Stimulated activated CD8-positive, alpha-beta memory T cell treated with anti-CD3 and anti-CD28 coated beads, Interleukin-4, amount 100 ng/mL, for 24 hours (primary cell): ENCODE results near the gene PGLYRP2.

ENCODE experiments used
- DNase-seq: peaks from one replicate; pipeline ENCODE4 v3.0.0-alpha.2; 2020; ENCODE audit warnings: low read depth

The PGLYRP2 gene

GRCh38 chr19:15439821-15440641, 39.3 kb downstream of the PGLYRP2 start:
- DNase-seq: no peak

DNA sequence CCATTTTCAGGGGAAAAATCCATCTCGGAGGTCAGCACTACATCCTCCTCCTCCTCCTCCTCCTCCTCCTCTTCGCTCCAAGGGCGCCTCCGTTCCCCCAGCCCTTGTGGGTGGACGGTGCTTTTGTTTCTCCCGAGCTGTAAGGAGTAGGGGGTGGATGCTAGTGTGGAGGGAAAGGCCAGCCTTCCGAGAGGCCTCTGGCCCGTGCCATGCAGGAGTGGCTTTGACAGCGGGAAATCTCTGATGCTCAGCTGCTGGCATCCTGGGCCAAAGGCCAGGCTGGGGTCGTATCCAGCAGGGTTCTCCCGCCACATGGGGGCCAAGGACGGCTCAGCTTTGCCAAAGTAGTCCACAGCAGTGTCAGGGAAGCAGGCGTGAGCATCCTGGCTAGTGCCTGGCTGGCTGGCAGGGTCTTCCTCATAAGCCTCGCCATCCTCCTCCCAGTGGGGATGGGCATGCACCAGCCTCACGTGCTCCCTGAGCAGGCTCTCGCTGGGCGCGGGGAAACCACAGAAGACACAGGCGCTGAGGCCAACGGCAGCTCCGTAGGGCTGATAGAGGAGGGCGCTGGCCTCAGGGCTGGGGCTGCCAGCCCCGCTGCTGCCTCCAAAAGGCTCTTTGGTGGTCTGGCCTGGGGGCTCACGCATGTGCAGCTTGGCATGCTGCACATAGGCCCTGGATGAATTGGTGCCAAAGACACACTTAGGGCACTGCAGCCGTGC, 40.1 kb downstream of the PGLYRP2 start:
- DNase-seq: no peak

GRCh38 chr19:15438577-15438976, 40.7 kb downstream of the PGLYRP2 start:
- DNase-seq: no peak

DNA sequence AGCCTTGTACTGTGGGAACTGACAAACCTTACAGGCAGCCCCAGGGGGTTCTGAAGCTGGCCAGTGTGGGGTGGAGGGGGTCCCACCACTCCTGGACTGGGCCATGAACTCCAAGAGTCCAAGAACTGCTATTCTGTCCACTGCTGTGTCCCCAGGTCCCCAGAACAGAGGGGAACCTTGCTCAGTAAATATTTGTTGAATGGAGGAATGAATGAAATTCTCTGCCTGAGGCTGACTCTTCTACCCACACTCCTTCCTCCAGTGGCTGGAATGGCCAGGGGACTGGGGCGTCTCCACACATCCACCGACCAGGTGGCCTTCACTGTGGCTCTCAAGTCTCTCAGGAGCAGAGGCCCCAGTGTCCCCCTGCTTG, 41.2 kb downstream of the PGLYRP2 start:
- no peak for DNase-seq

GRCh38 chr19:15437355-15438123, 41.8 kb downstream of the PGLYRP2 start:
- no peak for DNase-seq

GRCh38 chr19:15436826-15437110, 42.5 kb downstream of the PGLYRP2 start:
- no peak for DNase-seq

DNA sequence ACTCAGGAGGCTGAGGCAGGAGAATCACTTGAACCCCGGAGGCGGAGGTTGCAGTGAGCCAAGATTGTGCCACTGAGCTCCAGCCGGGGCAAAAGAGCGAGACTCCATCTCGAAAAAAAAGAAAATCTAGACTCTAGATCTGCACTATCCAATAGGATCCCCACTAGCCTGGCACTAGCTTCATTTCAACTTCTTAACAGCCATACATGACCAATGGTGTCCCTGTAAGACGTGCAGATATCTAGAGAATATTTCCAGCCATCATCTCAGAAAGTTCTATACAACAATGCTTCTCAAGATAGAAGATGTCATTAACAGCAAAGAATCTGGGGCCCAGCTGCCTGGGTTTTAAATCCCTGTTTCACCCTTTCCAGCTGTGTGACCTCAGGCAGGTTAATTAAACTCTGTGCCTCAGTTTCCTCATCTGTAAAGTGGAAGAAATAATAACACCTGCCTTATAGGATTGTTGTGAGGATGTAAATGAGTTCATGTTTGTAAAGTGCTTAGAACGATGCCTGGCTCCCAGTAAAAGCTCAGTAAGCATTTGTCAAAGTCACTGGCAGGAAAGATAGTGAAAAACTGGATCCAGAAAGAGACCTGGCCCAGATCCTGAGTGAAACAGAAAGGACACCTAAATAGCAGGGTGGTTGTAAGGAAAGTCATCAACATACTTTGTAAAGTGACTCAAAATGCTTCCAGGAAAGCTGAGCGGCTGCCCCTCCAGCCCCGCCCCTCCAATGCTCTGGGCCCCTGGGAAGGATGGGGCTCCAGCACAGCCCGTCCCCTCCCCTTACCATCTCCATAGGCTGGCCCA, 43.1 kb downstream of the PGLYRP2 start:
- DNase-seq: no peak

- no peak for DNase-seq
Measured at GRCh38 chr19:15433519-15434069, 45.7 kb downstream of the PGLYRP2 start.

DNA sequence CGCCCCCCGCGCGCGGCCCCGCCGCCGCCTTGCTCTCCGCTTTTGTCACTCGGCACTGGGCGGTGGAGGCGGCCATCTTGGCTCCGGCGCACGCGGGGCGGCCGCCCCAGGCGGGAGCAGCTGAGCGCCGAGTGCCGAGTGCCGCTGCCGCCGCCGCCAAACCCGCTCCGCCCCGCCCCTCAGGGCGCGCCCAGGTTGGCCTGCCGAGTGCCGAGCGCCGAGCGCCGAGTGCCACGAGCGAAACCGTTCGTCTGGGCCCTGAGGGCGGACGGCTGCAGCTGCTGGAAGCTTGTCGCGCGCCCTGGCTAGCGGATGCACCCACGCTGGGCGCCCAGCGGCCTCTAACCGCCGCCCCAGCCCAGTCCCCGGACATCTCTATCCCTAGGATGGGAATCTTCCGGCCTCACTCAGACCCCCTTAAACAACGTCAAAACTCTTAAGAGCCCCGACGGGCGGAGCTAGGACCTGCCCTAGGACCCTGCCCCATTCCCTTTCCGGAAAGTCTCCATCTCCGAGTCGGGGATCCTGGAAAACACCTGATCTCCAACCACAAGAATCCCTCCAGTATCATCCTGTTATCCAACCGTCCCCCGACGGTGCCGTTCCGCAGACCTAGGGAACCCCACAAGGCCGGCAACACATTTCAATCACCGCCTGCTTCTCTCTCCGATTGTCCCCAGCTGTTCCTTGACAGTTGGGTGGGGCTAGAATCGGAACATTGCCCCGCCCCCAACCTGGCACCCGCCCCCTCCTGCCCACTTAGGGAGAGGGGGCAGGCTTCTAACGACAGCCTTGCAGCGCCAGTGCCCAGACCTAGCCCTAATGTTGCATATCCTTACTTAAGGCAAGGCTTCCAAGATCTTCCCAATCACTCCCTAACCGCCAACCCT, 46.4 kb downstream of the PGLYRP2 start:
- peak; percentile 89 for DNase-seq

GRCh38 chr19:15432018-15432494, 47.2 kb downstream of the PGLYRP2 start:
- no peak for DNase-seq

DNA sequence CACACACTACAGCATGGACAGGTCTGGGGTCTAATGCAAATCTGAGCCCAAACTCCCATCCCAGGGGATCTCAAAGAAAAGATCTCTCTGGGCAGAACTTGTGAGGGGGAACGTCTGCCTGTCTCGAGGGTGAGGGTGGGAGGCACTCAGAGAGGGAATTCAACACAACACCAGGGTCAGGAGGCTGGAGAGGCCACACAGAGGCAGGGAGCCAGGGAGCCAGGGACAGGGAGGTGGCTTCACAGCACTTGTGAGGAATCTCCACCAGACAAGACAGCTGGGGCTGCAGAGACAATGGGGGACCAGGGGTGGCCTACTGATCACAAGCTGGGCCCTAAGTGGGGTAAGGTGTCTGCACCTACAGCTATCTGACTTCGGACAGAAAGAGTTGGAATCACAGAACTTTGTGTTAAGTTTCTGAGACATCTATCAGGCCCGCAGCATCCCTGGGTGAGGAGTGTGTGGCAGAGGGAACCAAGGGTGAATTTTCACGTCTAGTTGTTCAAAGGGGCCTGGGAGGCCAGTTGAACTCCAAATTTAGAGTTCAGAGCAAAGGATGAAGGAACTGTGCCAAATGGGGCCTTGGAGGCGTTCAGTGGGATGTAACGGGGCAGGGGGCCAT, 47.8 kb downstream of the PGLYRP2 start:
- DNase-seq: no peak

DNA sequence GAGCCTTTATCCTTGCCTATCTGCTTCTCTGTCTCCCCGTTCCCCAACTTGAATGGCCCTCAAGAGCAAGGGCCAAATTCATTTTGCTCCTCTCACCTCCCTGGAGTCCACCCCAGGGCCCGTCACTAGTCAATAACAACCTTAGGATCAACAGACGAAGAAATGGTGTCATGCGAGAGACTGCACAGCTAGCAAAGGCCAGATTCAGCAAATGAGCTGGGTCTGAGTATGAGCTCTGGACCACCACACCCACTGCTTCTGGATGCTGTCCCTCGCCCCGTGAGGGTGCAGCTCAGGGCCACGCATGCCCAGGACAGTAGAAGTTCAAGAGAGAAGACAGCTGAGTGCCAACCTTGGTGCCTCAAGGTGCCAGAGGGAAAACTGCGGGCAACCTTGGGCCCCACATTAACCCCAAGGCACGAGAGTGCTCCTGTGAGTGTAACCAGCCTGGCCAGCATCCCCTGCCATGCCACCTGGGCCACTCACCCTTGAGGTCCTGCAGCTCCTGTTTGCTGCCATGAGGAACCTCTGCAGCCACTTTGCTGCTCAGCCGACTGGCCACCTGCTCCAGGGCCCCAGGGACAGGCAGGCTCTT, 48.7 kb downstream of the PGLYRP2 start:
- DNase-seq: no peak

GRCh38 chr19:15429825-15430467, 49.4 kb downstream of the PGLYRP2 start:
- no peak for DNase-seq

GRCh38 chr19:15428956-15429824, 50.1 kb downstream of the PGLYRP2 start:
- no peak for DNase-seq

GRCh38 chr19:15427991-15428471, 51.3 kb downstream of the PGLYRP2 start:
- DNase-seq: no peak

- DNase-seq: no peak
Measured at GRCh38 chr19:15427350-15427700, 52.0 kb downstream of the PGLYRP2 start.

- DNase-seq: no peak
Measured at GRCh38 chr19:15426485-15427349, 52.6 kb downstream of the PGLYRP2 start.
